Limb (tissue), 2 donors: ENCODE measurements around the gene GHR.
"Not testable (repeated sequence)": the region's sequence is repeated elsewhere in the genome, so short reads cannot be mapped to it uniquely, and the experiment has no call there.

Experiments used
- DNase-seq, 2 donors: peaks; one replicate each; pipeline ENCODE4 v3.0.0-alpha.2; 2016; ENCODE audit errors: extremely low spot score in 2 of 2

The GHR gene

DNA sequence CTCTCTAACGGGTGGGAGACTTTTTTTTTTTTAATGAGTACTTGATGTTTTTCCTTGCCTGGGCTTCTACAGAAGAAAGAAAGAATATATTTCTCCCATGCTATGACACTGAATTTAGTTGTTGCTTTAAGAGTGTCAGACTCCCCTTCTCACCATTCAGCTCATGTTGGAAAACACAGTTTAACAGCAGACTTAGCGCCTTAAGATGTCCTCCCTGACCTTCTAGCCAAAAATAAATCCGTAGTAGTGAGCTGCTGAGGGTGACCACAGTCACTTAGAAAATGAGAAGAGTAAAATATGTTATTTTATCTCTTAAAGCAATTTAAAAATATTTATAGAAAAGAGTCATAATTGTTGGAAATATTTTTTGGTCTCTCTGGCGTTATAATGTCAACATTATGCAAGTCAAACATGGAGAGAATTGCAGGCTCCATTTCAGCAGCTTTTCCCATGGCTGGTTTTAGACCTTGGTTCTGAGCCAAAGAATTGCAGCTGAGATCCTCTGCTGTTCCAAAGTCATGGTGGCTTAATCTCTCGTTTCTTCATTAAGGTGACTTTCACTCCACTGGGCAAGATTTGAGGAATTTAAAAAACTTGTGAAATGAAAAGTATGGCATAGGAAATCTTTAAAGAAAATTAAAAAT, 143.5 kb downstream of the GHR start:
- DNase-seq: peak in 1 of 2 donors; percentile 84

DNA sequence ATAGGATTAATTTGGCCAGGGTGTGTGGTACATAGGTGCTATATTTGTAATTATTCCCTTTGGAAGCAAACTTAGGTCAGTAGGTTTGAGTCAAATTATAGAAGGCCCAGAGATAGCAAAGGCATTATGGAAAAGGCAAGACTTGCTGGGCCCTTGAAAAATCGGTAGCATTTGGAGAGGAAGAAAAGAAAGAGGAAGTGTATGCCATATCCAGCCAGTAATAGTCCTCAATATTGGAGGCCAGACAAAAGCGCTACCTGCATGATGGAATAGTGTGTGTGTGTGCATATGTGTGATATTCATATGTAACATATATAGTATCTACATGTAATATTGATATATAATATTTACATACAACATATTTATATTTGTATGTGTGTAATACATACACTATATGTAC, 146.1 kb downstream of the GHR start:
- DNase-seq: no peak

DNA sequence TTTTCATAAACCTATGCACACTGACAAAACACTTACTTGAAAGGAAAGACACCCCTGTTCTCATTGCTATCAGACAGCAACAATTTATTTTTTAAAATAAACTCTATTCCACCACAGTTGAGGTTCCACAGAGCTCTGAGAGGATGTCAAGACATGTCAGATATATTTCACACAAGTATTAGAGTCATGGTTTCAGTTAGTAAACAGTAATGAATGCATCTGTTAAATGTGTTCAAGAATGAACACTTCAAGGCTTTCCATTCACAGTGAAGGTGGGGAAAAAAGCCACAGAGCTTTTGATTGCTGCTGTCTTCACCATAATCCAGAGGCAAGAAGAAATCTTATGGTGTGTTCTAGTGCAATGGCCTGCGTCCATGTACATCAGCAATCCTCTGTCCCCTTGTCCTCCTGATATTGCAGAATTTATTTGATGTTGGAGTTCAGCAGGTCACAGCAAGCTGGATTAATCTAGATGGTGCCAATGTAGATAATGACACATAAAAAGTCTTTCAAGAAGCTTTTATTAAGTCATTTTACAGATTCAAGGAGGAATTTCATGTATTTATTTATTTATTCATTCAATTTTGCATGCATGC, 146.8 kb downstream of the GHR start:
- DNase-seq: no peak

DNA sequence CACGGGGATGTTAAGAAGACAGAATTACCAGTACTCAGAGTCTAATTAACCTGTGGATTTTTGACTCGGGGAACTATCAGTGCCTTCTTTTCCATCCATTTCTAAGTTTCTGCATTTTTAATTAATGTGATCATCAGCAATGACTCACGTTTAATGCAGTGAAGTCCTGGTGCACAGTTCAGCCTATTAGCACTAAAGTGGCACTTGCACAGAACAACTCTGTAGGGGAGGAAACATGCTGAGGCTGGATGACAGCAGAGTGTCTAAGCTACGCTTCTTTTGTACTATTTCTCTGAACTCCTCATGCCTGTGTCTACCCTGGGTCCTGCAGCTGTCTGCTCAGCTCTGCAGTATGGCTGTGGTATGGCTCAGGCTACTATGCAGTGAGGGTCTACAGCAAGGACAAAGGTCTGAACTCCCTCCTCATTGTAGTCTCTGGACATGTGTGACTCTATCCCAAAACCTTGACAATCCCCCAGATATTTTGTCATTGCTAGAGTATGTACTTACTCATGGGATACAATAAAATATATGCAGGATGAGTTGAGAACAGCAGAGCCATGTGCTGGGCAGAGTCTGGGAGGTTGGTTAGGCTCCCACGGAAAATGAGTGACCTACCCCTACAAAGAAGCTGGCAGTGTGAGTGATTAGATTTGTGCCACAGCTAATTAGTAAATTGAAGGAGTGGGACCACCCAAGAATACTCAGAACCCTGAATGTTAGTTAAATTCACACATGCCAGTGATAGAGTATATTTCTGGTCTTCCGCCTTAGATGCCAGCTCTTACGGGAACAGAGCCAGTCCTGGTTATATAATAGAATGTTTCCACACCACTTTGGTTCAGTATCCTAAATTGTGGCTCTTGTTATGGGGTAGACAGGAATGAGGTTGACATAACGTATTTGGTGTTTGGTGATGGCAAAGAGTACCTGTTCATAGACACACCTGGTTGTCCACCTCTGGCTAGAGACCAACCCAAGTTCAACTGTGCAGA, 148.0 kb downstream of the GHR start:
- DNase-seq: no peak

DNA sequence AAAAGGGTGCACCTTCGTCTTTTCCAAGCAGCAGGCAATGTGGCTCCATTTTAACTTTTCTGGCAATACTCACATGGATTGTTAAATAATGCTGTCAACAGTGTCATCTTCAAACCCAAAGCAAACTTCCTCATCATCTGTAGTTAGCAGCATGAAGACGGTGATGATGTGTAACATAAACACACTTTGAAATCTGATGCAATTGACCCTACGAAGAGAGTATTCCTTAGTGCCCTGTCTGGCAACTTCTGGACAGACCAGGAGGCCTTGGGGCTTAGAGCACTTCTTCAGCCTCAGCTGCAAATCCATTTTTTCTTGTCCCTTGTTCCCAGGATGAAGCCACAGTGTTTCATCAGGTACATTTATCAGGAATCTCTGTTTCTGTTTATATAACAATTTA, 149.1 kb downstream of the GHR start:
- no peak for DNase-seq

DNA sequence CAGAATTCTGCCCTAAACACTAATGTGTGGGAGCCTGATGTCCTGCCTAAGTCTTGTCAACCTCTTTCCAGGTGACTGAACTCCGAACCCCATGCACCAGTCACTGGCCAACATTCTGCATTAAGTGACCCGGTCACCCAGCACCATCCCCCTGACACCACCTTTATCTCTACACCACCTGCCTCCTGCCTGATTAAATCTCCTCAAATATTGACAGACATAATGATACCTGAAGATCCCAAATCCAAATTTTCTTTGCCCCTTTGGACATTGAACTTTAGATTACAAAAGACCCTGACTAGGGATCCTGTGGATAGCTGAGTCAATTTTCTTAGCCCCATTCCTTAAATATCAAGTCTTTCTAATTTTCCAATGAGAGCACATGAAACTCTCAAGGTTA, 150.1 kb downstream of the GHR start:
- no peak for DNase-seq

DNA sequence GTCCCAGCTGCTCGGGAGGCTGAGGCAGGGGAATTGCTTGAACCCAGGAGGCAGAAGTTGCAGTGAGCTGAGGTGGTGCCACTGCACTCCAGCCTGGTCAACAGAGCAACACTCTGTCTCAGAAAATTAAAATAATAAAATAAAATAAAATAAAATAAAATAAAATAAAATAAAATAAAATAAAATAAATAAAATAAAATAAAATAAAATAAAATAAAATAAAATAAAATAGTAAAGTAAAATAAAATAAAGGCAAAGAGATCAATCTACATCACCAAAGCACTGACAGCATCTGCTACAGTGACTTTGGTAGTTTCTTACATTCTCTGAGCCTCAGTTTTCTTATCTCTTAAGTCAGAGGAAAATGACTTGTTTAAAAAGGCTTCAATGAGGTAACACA, 152.7 kb downstream of the GHR start:
- not testable (repeated sequence) for DNase-seq

DNA sequence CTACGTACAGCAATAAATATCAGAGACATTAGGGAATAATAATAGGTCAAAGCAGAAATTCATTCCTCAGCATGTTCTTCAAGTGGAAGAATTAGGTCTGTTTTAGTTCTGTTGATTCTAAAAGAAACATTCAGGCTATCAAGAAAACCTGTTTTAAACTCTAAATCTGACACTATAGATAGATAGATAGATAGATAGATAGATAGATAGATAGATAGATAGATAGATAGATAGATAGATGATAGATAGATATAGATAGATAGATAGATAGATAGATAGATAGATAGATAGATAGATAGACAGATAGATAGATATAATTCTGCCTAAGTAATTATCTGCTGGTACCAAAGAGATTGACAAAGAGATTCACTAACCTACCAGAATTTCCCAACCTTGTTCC, 155.7 kb downstream of the GHR start:
- DNase-seq: not testable (repeated sequence)

DNA sequence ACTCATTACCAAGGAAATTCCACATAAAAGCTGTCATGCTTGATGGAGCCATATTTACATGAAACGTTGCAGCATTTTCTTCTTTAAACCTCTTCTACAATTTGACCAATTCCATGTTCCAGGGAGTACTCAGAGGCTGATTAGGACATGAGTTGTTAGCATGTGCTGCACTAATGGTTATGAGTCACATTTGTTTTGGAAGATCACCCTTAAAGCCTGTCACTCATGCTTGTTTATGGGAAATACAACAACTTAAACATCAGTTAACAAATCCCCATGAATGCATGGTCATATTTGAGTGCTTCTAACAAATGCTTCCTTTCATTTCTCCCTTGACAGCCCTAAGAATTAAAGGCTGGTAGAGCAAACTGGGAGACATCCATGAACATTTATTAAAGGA, 156.1 kb downstream of the GHR start:
- DNase-seq: no peak

DNA sequence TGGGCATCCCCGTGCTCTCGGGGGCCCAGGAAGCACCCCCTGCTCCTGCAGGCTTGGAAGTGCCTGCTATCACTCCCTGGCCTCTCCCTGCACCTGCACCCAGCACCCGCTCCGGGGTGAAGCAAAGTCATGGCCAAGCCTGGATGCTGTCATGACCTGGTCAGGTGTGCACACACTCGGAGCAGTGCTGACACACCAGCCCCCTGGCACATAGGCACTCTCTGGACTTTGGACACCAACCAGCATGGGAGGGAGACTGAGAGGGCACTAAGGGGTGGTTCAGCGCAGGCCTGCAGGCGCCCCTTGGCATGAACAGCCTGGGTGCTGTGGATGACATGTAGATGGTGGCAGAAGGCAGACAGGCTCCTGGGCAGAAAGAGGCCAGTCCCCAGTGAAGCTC, 158.6 kb downstream of the GHR start:
- DNase-seq: no peak

DNA sequence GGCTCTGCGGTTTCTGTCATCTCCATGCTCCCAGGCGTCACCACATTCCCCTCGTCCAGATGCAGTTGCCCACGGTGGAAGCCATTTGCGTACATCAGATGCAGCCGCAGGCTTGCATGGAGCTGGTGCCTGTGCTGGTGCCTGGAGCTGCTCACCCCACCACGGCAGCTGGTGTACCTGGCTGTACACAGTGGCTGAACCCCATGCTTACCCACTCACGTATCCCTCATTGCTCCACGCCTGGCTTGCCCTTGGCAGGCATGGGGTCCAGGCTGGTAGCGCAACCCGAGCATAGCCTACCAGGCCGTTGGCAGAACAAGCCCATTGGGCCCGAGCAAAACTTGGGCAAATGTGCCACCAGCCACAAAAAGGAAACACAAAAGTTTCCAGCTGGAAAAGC, 159.5 kb downstream of the GHR start:
- DNase-seq: no peak

DNA sequence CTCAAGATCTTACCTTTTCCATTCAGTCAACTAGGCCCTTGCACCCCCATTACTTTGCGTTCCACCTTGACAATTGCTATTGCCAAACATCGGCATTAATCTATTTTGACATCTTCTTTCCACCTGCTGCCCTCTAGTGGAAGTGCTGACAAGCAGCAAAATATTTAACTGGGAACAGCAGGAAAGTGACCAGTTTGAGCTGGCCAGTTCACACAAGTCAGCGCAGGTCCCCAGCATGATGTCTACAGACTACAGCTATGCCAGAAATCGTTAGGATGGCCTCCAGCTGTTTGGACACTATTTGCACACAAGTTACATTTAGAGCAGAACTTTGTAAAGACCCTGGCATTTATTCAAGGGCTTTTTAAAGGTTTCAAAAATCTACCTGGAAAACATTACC, 160.1 kb downstream of the GHR start:
- DNase-seq: peak in 1 of 2 donors; percentile 51

DNA sequence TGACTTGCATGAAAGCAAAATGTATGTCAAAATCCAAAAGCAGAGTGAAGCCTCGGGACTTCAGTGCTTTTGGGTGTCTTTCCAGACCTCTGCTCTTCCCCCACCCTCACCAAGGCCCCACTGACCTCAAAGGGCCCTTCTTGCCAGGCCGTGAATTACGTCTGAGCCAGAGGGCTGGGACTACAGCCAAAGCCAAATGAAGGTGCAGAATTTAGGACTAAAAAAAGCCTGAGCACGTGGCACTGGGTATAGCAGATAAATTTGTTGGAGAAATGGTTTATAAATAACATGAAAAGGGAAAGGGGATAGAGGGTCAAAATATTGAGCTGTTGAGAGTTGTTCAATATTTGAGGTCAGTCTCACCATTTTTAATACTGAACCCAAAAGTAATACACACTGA, 163.4 kb downstream of the GHR start:
- no peak for DNase-seq

DNA sequence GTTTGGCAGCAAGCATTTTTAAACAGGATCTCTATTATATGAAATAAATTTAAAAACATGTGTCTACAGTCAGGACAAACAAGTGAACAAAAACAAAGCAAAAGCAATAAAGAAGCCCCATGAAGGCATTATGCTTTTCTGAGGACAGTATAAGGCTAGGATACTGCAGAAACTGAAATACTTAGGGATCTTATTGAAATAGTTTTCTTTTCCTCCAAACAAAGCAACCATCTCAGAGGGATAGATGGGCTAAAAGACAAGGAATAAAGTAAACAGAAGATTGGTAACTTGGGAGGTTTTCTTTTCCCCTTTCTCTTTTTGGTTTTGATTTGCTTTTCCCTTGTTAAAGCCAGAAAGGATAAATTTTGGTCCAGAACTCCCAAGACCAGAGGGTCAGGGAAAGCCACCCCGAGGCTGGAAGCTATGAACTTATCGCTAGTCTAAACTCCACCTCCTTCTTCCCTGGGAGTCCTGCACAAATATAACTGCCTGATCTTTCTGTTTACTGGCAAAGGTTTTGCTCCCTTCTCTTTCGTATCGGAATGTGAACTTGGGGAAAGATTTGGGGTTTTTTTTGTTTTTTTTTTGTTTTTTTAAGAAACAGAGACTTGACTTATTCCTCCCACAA, 164.0 kb downstream of the GHR start:
- no peak for DNase-seq

DNA sequence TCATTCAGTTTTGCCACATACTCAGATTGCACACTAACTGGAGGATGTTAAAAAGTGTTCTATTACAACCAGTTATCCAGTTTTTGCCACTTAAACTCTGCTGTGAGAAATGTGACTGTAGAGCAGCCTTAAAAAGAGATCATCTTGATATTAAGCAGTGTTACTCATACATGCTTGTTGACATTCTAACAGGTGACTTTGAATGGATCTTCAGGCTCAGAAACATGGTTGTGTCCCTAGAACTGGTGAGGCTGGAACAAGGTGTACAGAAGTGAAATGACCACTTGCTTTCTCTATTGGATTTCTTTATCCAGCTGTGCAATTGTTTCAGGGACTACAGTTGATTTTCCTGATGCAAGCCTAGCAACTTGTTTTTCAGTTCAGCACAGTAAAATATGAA, 167.3 kb downstream of the GHR start:
- no peak for DNase-seq

DNA sequence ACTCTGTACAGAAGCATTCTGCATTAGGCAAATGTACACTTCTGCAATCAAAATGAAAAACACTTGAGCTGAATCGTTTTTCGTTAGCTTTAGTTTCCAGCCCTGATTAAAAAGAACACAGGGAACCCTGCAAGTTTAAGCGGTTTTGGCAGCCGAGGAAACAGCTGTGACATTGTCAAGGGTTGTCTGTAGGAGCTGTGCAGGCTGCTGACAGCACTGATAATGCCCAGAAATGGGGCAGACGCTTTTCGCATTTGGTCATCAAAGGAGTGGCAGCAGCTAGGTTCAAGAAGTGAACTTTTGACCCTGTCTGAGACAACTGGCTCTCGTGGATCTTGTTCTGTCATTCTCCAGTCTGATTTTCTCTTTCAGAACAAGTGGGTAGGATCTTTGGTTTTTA, 167.8 kb downstream of the GHR start:
- peak; percentile 50 to 56 for DNase-seq

DNA sequence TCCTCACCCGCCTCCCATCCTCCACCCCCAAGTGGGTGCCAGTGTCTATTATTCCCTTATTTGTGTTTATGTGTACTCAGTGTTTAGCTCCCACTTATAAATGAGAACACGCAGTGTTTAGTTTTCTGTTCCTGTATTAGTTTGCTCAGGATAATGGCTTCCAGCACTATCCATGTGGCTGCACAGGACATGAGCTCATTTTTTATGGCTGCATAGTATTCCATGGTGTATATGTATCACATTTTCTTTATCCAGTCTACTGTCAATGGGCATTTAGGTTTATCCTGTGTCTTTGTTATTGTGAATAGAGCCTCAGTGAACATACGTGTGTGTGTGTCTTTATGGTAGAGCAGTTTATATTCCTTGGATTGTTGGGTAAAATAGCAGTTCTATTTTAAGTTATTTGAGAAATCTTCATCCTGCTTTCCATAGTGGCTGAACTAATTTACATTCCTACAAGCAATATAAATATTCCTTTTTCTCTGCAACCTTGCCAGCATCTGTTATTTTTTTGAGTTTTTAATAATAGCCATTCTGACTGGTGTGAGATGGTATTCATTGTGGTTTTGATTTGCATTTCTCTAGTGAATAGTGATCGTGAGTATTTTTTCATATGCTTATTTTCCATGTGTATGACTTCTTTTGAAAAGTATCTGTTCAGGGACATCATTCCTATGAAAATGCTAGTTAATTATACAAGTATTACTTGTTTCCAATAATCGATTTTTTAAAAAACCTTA, 169.3 kb downstream of the GHR start:
- no peak for DNase-seq

DNA sequence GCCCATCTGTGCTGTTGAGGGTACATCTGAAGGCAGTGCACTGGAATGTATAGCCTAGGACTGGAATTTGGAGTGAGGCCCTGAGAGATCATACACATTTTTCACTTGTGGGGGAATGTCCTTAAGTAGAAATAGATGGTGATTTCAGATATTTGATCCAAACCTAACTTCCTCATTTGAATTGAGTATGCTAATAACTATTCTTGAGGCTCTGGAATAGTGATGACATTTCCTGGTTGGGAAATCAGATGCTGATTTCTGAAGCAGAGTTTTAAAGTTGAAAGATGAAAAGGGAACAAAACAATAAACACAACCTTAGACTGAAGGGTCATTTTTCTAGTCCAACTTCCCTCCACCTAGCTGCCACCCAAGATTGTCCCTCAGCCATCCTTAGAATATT, 170.4 kb downstream of the GHR start:
- no peak for DNase-seq

DNA sequence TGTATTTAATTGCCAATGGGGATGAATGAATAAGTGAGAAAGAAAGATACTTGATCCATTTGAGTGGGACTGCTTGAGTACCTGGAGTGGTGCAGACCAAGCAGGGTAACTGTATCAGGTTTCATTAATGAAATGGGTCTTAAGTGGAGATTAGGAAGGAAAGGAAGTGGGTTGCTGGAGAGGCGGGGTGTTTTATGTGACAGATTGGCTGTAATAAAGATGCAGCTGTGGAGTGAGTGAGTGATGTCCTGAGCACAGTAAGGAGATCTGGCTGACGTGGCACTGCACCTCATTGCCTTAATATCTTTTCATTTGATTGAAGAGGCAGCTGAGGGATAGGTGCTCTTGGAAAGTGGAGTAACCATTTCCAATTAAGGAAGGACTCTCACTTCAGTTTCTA, 172.4 kb downstream of the GHR start:
- DNase-seq: no peak

DNA sequence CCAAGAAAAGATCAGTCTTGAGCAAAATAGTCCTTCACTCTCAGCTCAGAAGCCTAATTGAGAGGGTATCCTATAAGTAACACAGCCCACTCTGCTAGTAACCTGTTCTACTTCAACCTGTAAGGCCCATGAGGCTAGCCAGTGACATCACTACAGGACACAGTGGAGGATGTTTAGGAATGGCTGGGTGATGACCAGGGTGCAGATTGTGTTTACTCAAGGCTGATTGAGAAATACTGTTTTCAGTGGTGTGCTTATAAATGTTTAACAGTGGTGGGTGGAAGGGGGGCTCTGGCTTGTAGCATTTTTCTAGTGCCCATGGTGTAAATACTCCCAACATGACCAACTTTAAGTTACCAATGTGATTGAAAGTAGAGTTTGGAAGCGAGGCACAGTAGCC, 173.6 kb downstream of the GHR start:
- no peak for DNase-seq

DNA sequence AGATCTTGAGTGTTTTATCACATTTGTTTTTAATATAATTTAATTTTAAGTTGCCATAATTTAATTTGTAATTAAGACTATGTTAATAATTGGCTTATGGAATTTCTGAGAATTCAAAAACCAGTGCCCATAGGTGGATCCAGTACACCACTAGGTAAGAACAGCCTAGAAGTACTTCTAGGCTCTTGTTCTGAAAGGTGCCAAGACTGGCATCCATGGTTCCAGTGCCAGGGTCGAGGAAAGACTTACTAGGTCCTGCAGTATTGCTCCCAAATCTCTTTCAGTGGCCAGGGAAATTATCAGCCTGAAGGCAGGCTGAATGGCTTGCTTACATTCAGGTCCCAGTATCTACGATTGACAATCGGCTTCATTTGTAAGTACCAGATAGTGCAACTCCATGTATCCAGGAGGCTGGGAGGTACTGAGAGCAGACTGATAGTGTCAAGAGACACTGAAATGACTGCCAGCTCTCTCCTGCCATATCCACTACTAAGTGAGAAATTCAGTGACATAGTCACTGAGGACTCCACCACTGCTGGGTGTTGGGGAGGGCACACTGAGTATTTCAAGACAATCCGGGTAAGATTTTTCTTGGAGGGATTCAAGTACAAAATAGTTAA, 174.2 kb downstream of the GHR start:
- DNase-seq: no peak
